GM12878 (cell line): ENCODE measurements around the gene KLHDC2. TPM values are rescaled to one million over a fixed set of nuclear protein-coding genes. Genes with fewer than 3 reads are reported as not detected.
"Not testable (repeated sequence)": the region's sequence is repeated elsewhere in the genome, so short reads cannot be mapped to it uniquely, and the experiment has no call there.

ENCODE experiments used
- ATAC-seq: fragments of 200-7000 bp; cut with Tn5 transposase; 3 replicates; pipeline ENCODE4 v1.9.1; 2020; ENCODE audit warnings: mild to moderate bottlenecking, moderate library complexity
- BruUV-seq: library from RNA; stranded (reverse); fragments of 400-500 nt; replicated peaks from 2 replicates; lab custom pipeline; 2021; lab: Mats Ljungman, UMichigan
- CTCF ChIA-PET: fragments of 300-600 bp; sonication (Branson Sonifier 250); formaldehyde crosslinking; extraction: SDS; loops from one replicate; lab custom pipeline; 2021; ENCODE audit warnings: inconsistent platforms; lab: Yijun Ruan, JAX
- POLR2A ChIA-PET: fragments of 350-600 bp; formaldehyde crosslinking; extraction: SDS; loops from one replicate; lab custom pipeline; 2021; ENCODE audit warnings: inconsistent platforms; lab: Charles Lee
- RAD21 ChIA-PET: fragments of 300-600 bp; sonication (Branson Sonifier 250); formaldehyde crosslinking; loops from one replicate; lab custom pipeline; 2023; ENCODE audit warnings: antibody characterized with exemption; ENCODE audit not compliant: unreplicated experiment; lab: Charles Lee
- SMC1A ChIA-PET: fragments of 300-600 bp; sonication (Branson Sonifier 250); formaldehyde crosslinking; loops from one replicate; lab custom pipeline; 2023; ENCODE audit not compliant: unreplicated experiment, uncharacterized antibody; lab: Charles Lee
- DNase-seq: peaks from one replicate; pipeline ENCODE4 v3.0.0-alpha.2; 2011; ENCODE audit warnings: low read depth, low spot score
- FAIRE-seq: peaks from 3 replicates; lab custom pipeline; 2011; peaks lifted over from hg19 to GRCh38; lab: Jason Lieb, UNC
- H2AFZ ChIP-seq: 2 replicates; pipeline ENCODE4 v1.6.0; 2011; ENCODE audit warnings: low read depth, low read length, control low read depth; ENCODE audit not compliant: control insufficient read depth
- H3K27ac ChIP-seq: 2 replicates; pipeline ENCODE4 v1.5.1; 2011; ENCODE audit warnings: control low read depth; ENCODE audit not compliant: control insufficient read depth, insufficient read depth
- H3K27me3 ChIP-seq, 2 experiments: replicated peaks in 1 of 2; 2 replicates each; pipeline versions ENCODE4 v1.6.0 to v1.6.1; 2011; ENCODE audit warnings: low read length in 1 of 2; ENCODE audit not compliant: control insufficient read depth in 2 of 2, insufficient read depth in 2 of 2
- H3K36me3 ChIP-seq, 2 experiments: 2 replicates each; pipeline ENCODE4 v1.5.1; 2011; ENCODE audit warnings: low read length in 1 of 2; ENCODE audit not compliant: control insufficient read depth in 2 of 2, insufficient read depth in 2 of 2
- H3K4me1 ChIP-seq: 2 replicates; pipeline ENCODE4 v1.6.1; 2011; ENCODE audit warnings: mild to moderate bottlenecking, low read length, moderate library complexity, mixed read lengths; ENCODE audit not compliant: control insufficient read depth, insufficient read depth
- H3K4me2 ChIP-seq: 2 replicates; pipeline ENCODE4 v1.6.0; 2011; ENCODE audit warnings: control low read depth; ENCODE audit not compliant: control insufficient read depth, insufficient read depth
- H3K4me3 ChIP-seq: fragments of 200-600 bp; sonication (generic); 2 replicates; pipeline ENCODE4 v1.5.1; 2016
- H3K79me2 ChIP-seq: 2 replicates; pipeline ENCODE4 v1.6.0; 2011; ENCODE audit warnings: low read length; ENCODE audit not compliant: control insufficient read depth, insufficient read depth
- H3K9ac ChIP-seq: 2 replicates; pipeline ENCODE4 v1.8.0; 2011; ENCODE audit warnings: low read length, control low read depth, mixed read lengths; ENCODE audit not compliant: control insufficient read depth, insufficient read depth
- H3K9me3 ChIP-seq: replicated peaks from 3 replicates; pipeline ENCODE4 v1.5.1; 2011; ENCODE audit warnings: mild to moderate bottlenecking, low read length; ENCODE audit not compliant: control insufficient read depth, insufficient read depth
- H4K20me1 ChIP-seq: 2 replicates; pipeline ENCODE4 v1.6.0; 2011; ENCODE audit not compliant: control insufficient read depth, insufficient read depth
- NFXL1 ChIP-seq: fragments of 450-650 bp; IDR thresholded peaks from 2 replicates; pipeline ENCODE4 v1.6.1; 2017; ENCODE audit warnings: antibody characterized with exemption, mild to moderate bottlenecking, borderline replicate concordance
- WGBS: methylation state at CpG from one replicate; pipeline ENCODE4 v1.1.6; 2016; ENCODE audit warnings: low lambda C conversion rate; ENCODE audit not compliant: insufficient replicate concordance, insufficient coverage; ENCODE audit errors: missing lambda C conversion rate; 5-methylcytosine and 5-hydroxymethylcytosine counted together
- in situ Hi-C: fragments of 300-500 bp; cut with MboI; formaldehyde crosslinking; loops from 9 replicates; pipeline ENCODE4 v1.14.3; 2018; ENCODE audit warnings: mixed read lengths
- intact Hi-C: fragments of 100-400 bp; cut with micrococcal nuclease; formaldehyde crosslinking; loops from one replicate; pipeline ENCODE4 v1.14.2; 2022; ENCODE audit not compliant: unreplicated experiment
- polyA plus RNA-seq, 11 experiments: library from polyadenylated mRNA; depleted of rRNA in 4 of 11; unstranded in 6 of 11; stranded (reverse) in 5 of 11; fragments of >200 nt; fragmentation: Nextera tagmentation in 4 of 11; fragmentation: Illumina TruSeq in 1 of 11; extraction: Ambion mirVana in 4 of 11; extraction: Trizol in 1 of 11; gene quantifications; 1 replicate in 1 of 11; 2 replicates in 10 of 11; pipeline versions ENCODE4 v1.2.1 to v1.2.3, GENCODE V29; 2011 to 2016; ENCODE audit warnings: inconsistent platforms in 2 of 11, missing spikeins in 2 of 11, low read depth in 1 of 11
- total RNA-seq, 4 experiments: library from RNA; depleted of rRNA in 3 of 4; stranded (reverse); fragments of >200 nt in 3 of 4; fragmentation: Illumina TruSeq in 1 of 4; extraction: Trizol in 1 of 4; gene quantifications; 2 replicates each; pipeline versions ENCODE4 v1.2.1 to v1.2.3, GENCODE V29; 2013 to 2021

KLHDC2 gene
- total and polyA plus RNA-seq, 10 of the 15 experiments (the other 5 are each of a cell fraction or from before 2014, with no cell fraction given), result 6.0 to 45.0 (median 24.7) TPM

GRCh38 chr14:49770212-49770817 lies 2.4 kb downstream of the KLHDC2 start:
- ChIA-PET POLR2A (interaction anchor here (0.6 to 2.3 kb wide), 6 partner anchors 29 to 344 kb away, joined by 3 to 9 read pairs (median 6); partner anchors contain the start of genes DNAAF2 and NEMF), SMC1A (interaction anchor here (1.3 to 4.1 kb wide), 7 partner anchors 10 to 337 kb away, joined by 3 to 18 read pairs (median 3); no protein-coding TSS in a partner anchor), RAD21 (interaction anchor here (1.3 to 3.2 kb wide), 3 partner anchors 59 to 308 kb away, joined by 3 to 16 read pairs (median 3); no protein-coding TSS in a partner anchor), CTCF (interaction anchor here (0.8 to 2.1 kb wide), 7 partner anchors 10 to 609 kb away, joined by 3 to 6 read pairs (median 4); partner anchors contain the start of gene NEMF)
- H2AFZ ChIP-seq, result no peak overlapping the region
- peak overlapping the region; percentile 44 for H3K4me2 ChIP-seq
- peaks cover 11% of the 10 kb centered on the region for H3K79me2 ChIP-seq
- DNase-seq, result no peak
- no peak for ATAC-seq
- 0 out of 4 replicates have a peak, but pooled peaks cover 0 to 8% of the 10 kb centered on the region in 2 experiments for H3K36me3 ChIP-seq
- 75% methylated on average over 4 of the region's 4 CpGs for WGBS
- no peak for FAIRE-seq
- no peak overlapping the region for H3K4me3 ChIP-seq
- no TSS peak for BruUV-seq
- TF ChIP-seq NFXL1, result no peak
- intact Hi-C loops, result no loop called here
- no peaks in the 10 kb centered on the region for H3K9me3 ChIP-seq
- no peak overlapping the region for H3K27ac ChIP-seq
- H3K27me3 ChIP-seq, result no peaks in the 10 kb centered on the region
- peaks cover 7% of the 10 kb centered on the region for H3K4me1 ChIP-seq
- in situ Hi-C loops, result loop anchor here (25.0 kb wide), 1 partner anchor 308 kb away; no protein-coding TSS in a partner anchor
- peak overlapping the region; percentile 1; the same call in 1 of the 2 replicates for H3K9ac ChIP-seq
- no peaks in the 10 kb centered on the region for H4K20me1 ChIP-seq

DNA sequence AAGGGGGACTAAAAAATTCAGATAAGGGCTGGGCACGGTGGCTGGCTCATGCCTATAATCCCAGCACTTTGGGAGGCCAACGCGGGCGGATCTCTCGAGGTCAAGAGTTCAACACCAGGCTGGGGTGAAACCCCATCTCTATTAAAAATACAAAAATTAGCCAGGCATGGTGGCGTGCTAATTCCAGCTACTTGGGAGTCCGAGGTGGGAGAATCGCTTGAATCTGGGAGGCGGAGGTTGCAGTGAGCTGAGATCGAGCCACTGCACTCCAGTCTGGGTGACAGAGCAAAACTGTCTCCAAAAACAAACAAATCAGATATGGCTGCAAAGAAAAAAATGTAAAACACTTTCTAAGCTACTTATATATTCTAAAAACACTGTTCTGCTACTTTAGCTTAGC lies 3.7 kb downstream of the KLHDC2 start:
- intact Hi-C loops, DNase-seq: not testable (repeated sequence)
- POLR2A ChIA-PET, result interaction anchor here (0.6 to 1.7 kb wide), 4 partner anchors 76 to 593 kb away, joined by 3 to 7 read pairs (median 4); partner anchors contain the start of gene DNAAF2

More for the DNA sequence above, 3.7 kb downstream of the KLHDC2 start:
- ATAC-seq, H4K20me1 ChIP-seq, FAIRE-seq, H3K9ac ChIP-seq, H3K36me3 ChIP-seq, BruUV-seq, H3K4me2 ChIP-seq, H3K27me3 ChIP-seq, H3K27ac ChIP-seq, H3K9me3 ChIP-seq, H3K4me1 ChIP-seq, RAD21 ChIA-PET, H3K4me3 ChIP-seq, H2AFZ ChIP-seq: not testable (repeated sequence)
- SMC1A ChIA-PET, result interaction anchor here (0.7 kb wide), 1 partner anchor 94 kb away, joined by 3 read pairs; no protein-coding TSS in a partner anchor
- H3K79me2 ChIP-seq, result peaks cover 11% of the 10 kb centered on the region
- 87% methylated on average over 10 of the region's 10 CpGs for WGBS
- in situ Hi-C loops, result loop anchor here (25.0 kb wide), 1 partner anchor 309 kb away; no protein-coding TSS in a partner anchor
- CTCF ChIA-PET, result interaction anchor here (0.8 to 1.1 kb wide), 5 partner anchors 57 to 138 kb away, joined by 3 read pairs; no protein-coding TSS in a partner anchor
